GM18508 (cell line): ENCODE results near the gene BEST2.

Experiments used
- ATAC-seq: cut with Tn5 transposase; IDR thresholded peaks from one replicate; pipeline ENCODE4 v1.9.1; 2021; ENCODE audit warnings: moderate number of reproducible peaks; ENCODE audit not compliant: insufficient read depth, unreplicated experiment

The BEST2 gene

DNA sequence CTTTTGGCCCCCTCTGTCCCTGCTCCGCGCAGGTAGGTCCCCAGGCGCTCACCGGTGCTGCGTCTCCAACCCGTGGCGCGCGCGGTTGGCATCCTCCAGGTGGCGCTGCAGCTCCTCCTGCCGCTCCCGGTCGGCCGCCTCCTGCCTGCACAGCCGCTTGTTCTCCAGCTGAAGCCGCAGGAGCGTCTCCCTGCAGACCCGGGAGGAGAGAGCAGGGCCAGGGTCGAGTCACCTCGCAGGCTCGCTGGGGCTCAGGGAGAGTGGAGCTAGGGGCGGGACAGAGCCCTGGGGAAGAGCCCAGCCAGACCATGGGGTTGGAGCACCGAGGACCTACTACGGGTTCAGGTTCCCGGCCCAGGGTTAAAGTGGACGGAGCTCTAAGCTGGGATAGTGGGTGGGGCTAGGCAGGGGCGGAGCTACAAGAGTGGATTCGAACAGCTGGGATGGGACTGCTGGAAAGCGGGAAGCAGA lies 14.5 kb downstream of the BEST2 start:
- no peak for ATAC-seq

DNA sequence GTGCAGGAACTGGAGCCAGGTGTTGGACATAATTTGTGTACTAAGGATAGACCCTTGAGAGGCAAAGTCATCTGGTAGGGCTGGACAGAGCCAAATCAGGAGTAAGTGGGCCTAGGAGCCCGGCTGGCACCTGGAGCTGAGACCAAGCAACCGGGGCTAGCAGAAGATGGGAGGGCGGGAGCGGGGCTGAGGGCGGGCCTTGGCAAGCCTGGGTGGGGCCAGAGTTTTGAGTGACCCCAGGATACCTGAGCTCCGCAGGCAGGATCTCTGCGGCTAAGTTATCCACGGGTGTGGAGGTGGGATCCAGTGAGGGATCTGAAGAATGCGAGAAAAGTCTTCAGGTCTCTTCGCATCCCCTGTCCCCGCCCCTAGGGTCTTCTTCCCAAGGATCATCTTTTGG lies 15.6 kb downstream of the BEST2 start:
- no peak for ATAC-seq

GRCh38 chr19:12767666-12768065 lies 16.1 kb downstream of the BEST2 start:
- ATAC-seq = no peak

DNA sequence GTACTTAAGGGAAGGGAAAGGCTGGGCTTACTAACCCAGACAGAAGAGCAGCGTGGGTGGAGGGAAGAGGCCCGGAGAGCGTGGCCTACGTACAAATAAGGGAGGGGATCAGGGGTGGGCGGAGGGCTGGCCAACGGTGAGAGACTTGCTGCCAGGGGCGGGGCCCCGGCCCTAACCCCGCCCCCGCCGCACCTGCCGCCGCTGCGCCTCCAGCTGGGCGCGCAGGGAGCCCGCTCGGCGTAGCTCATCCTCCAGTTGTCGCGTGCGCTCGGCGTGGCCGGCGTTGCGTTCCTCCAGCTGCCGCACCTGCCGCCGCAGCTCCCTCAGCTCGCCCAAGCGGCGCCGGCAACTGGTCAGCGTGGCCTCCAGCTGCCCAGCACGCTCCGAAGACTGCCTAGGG lies 18.1 kb downstream of the BEST2 start:
- ATAC-seq = no peak

DNA sequence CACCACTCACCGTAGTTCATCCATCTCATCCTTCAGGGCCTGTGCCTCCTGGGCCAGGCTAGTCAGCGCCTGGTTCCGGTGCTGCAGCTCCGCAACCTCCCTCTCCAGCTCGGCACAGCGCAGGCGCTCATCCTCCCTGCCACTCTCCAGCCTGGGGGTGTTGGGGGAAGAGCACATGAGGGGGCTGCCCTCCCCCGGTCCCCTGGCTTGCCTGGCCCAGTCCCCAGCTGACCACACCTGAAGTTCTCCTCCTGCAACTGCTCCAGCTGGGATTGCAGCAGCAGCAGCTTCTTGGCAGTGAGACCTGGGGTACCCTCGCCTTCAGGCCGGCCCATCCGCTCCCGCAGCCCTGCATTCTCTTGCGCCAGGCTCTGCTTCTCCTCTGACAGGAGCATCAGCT lies 19.3 kb downstream of the BEST2 start:
- ATAC-seq = no peak

- no peak for ATAC-seq
Measured at GRCh38 chr19:12772323-12772722, 20.7 kb downstream of the BEST2 start.

- ATAC-seq = no peak
Measured at GRCh38 chr19:12773571-12773970, 22.0 kb downstream of the BEST2 start.

DNA sequence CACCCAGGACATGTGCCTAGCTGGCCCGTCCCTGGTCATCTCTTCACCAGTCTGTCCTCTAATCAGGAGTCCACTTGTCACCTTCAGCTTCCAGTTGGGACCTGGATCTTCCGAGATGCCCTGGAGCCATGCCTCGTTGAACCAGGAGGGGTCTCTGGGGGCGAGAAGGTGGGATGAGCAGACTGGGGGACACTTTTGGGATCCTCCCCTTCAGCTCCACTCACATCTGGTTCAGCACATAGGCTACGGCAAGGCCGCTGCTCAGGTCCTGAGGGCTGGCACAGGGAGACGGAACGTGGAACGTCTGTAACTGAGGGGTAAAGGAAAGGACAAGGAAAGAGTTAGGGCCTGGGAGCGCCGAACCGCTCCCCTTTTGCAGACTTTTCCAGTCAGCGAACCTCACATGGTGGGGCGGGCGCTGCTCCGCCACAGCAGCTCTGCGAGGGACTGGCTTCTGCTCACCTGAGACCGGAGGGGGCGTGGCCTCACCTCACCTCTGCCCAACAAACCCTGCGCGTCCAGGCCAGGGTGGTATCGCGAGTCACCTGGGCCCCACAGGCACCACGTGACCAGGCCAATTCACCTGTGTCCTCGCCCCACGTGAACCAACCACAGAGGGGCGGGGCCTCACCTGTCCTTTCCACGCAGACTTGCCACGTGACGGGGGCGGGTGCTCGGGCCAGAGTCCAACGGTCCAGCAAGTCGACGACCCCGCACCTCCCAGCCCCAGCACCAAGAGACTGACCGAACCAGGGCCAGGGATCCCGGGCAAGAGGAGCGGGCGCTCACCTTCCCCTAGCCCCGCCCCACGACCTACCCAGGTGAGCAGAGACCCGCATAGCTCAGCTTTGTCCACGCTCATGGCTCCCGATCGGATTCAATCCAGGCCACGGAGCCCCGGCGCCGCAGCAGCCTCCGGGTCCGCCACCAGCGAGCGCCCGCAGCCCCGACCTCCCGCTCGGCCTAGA lies 23.3 kb downstream of the BEST2 start, which contains the start of gene HOOK2:
Gene HOOK2 (minus strand): TSS at position 965 of the 968 bp plus-strand sequence. CDS start 103 bp downstream, at position 862.
- ATAC-seq = no peak

DNA sequence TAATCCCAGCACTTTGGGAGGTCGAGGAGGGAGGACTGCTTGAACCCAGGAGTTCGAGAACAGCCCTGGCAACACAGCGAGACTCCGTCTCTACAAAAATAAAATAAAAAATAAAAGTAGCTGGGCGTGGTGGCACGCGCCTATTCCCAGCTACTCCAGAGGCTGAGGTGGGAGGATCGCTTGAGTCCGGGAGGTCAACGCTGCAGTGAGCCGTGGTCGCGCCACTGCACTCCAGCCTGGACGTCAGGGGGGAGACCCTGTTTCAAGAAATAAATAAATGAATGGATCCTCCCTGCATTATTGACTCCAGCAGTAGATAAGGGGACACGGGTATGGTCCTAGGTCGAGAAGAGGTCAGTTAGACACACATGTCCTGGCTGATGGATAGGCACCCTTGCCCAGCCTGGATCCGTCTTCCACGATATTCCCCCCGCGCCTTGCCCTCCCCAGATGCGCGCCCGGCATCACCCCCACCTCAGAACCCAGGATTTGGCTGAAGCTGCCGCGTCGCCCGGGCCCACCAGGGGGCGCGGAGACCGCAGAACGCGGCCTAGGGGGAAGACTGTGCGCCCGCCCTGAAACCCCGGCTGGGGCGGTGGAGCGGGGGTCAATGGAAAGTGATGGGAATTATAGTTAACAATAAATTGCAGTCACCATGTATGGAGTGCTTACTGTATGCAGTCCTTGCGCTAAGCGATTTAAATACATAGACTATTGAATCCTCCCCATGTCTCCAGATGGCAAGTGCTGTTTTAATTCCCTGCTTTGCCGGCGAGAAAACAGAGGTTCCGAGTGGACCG lies 25.8 kb downstream of the BEST2 start:
- ATAC-seq = no peak

- ATAC-seq = no peak
Measured at GRCh38 chr19:12778017-12778904, 26.7 kb downstream of the BEST2 start.

DNA sequence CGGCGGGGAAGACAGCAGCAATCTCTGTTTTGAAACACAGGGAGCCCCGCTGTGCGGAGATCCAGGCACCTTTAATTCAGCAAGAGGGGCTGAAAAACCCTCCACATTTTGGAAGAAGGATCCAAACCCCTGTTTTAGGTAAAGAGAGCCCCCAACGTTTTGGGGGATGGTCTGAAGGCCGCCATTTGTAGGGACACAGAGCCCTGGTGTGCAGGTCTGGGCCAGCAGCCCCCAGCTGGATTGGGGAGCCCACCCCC lies 27.2 kb downstream of the BEST2 start:
- no peak for ATAC-seq

- no peak for ATAC-seq
Measured at GRCh38 chr19:12779162-12779993, 27.8 kb downstream of the BEST2 start.

- no peak for ATAC-seq
Measured at GRCh38 chr19:12782174-12782423, 30.5 kb downstream of the BEST2 start.

- ATAC-seq = no peak
Measured at GRCh38 chr19:12782424-12783290, 31.1 kb downstream of the BEST2 start.

DNA sequence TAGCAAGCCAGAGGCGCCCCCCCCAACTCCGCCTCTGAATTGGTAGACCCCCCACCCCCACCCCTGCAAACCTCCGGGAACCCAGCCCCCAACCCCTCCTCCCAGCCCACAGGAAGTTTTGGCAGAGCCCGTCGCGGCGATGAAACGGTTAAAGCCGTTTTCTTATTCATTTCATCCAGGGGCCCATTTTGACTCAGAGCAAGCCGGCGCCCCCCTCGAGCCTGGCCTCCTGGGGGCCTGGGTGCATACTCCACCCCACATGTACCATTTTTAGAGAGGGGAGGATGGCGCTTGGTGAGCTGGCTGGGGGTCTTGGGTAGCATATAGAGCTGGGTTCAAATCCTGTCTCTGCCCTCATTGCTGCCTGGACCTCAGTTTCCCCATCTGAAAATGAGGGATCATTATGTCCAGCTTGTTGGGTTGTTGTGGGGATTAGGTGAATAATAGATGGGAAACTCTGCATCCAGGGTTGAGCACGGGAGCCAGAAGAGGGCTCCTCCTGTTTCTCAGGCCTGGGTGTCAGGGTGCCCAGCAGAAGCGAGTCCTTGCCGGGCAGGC lies 31.8 kb downstream of the BEST2 start:
- ATAC-seq = no peak

- ATAC-seq = no peak
Measured at GRCh38 chr19:12783849-12784393, 32.3 kb downstream of the BEST2 start.

- no peak for ATAC-seq
Measured at GRCh38 chr19:12784394-12784870, 32.8 kb downstream of the BEST2 start.

GRCh38 chr19:12784871-12785430 lies 33.4 kb downstream of the BEST2 start:
- no peak for ATAC-seq
